Endodermal cell (in vitro differentiated cells): ENCODE results near the gene GCLM. TPM values are rescaled to one million over a fixed set of nuclear protein-coding genes. Genes with fewer than 3 reads are reported as not detected.

Experiments used
- DNase-seq: peaks from one replicate; pipeline ENCODE4 v3.0.0-alpha.2; 2017
- H3K27ac ChIP-seq: 2 replicates; pipeline ENCODE4 v1.5.1; 2013; ENCODE audit warnings: mild to moderate bottlenecking, low read depth, low read length, moderate library complexity
- H3K27me3 ChIP-seq: 2 replicates; pipeline ENCODE4 v1.6.1; 2013; ENCODE audit warnings: mild to moderate bottlenecking, low read length, moderate library complexity; ENCODE audit not compliant: insufficient read depth, control insufficient read depth, poor library complexity, severe bottlenecking
- H3K36me3 ChIP-seq: 2 replicates; pipeline ENCODE4 v1.7.0; 2013; ENCODE audit warnings: mild to moderate bottlenecking, low read length, moderate library complexity; ENCODE audit not compliant: control insufficient read depth, insufficient read depth
- H3K4me1 ChIP-seq: one replicate; pipeline ENCODE4 v1.7.0; 2013; ENCODE audit warnings: low read length; ENCODE audit not compliant: control insufficient read depth, insufficient read depth
- H3K4me3 ChIP-seq: 2 replicates; pipeline ENCODE4 v1.5.1; 2013; ENCODE audit warnings: mild to moderate bottlenecking, low read length, moderate library complexity
- H3K9ac ChIP-seq: 2 replicates; pipeline ENCODE4 v1.6.1; 2013; ENCODE audit warnings: mild to moderate bottlenecking, low read length, moderate library complexity; ENCODE audit not compliant: poor library complexity, severe bottlenecking; ENCODE audit errors: extremely low read depth
- H3K9me3 ChIP-seq: 2 replicates; pipeline ENCODE4 v1.6.1; 2013; ENCODE audit warnings: mild to moderate bottlenecking, low read length, moderate library complexity; ENCODE audit not compliant: control insufficient read depth
- H3K27ac Mint-ChIP-seq: 2 replicates; pipeline ENCODE4 v1.8.0; 2020; ENCODE audit warnings: mixed read lengths
- H3K27me3 Mint-ChIP-seq: 2 replicates; pipeline ENCODE4 v1.8.0; 2021; ENCODE audit warnings: mild to moderate bottlenecking, mixed read lengths; ENCODE audit not compliant: insufficient read depth
- H3K36me3 Mint-ChIP-seq: 2 replicates; pipeline ENCODE4 v1.8.0; 2020; ENCODE audit warnings: low read depth, mixed read lengths
- H3K4me1 Mint-ChIP-seq: 2 replicates; pipeline ENCODE4 v1.8.0; 2020; ENCODE audit warnings: mixed read lengths
- H3K4me3 Mint-ChIP-seq: 2 replicates; pipeline ENCODE4 v1.8.0; 2020; ENCODE audit warnings: mild to moderate bottlenecking, moderate library complexity, mixed read lengths
- H3K9me3 Mint-ChIP-seq: 2 replicates; pipeline ENCODE4 v1.8.0; 2020; ENCODE audit warnings: mild to moderate bottlenecking, mixed read lengths
- CTCF ChIP-seq: fragments of 200-600 bp; sonication (generic); conservative IDR thresholded peaks from 2 replicates; pipeline ENCODE4 v1.5.0; 2021; ENCODE audit warnings: antibody characterized with exemption, mild to moderate bottlenecking
- WGBS, 2 experiments: methylation state at CpG; one replicate each; pipeline versions ENCODE4 v1.1.5 to v1.1.7; 2013; ENCODE audit warnings: missing lambda C conversion rate in 2 of 2, mixed read lengths in 1 of 2; ENCODE audit not compliant: insufficient coverage in 1 of 2, insufficient read length in 1 of 2; 5-methylcytosine and 5-hydroxymethylcytosine counted together
- total RNA-seq, 2 donors: library from RNA; stranded (reverse); fragmentation: NEBNext Ultra II Directional in 1 of 2; extraction: Animal tissue kit (Norgen Biotek cat#: 25700) in 1 of 2; gene quantifications; 2 replicates in 1 of 2; 3 replicates in 1 of 2; pipeline ENCODE4 v1.2.1, GENCODE V29; 2021

Gene GCLM
- total RNA-seq, 2 donors from 2014 or later: 14.0 to 19.4 TPM

- H3K27me3 Mint-ChIP-seq: no peaks in the 10 kb centered on the region
- no peak overlapping the region for H3K4me3 Mint-ChIP-seq
- Histone ChIP-seq H3K9me3 (no peaks in the 10 kb centered on the region), H3K4me1 (no peaks in the 10 kb centered on the region), H3K36me3 (peaks cover 13% of the 10 kb centered on the region), H3K4me3 (no peak overlapping the region), H3K27me3 (no peaks in the 10 kb centered on the region), H3K27ac (no peak overlapping the region), H3K9ac (no peak overlapping the region)
- H3K27ac Mint-ChIP-seq: no peak overlapping the region
- no peaks in the 10 kb centered on the region for H3K4me1 Mint-ChIP-seq
- no peaks in the 10 kb centered on the region for H3K9me3 Mint-ChIP-seq
- DNase-seq: no peak
- H3K36me3 Mint-ChIP-seq: peaks cover 14% of the 10 kb centered on the region
- 94 to 100% methylated on average over 2 to 3 of the region's 3 CpGs for WGBS, 2 experiments
- TF ChIP-seq CTCF: no peak
These were observed 8.3 kb downstream of the GCLM start for GRCh38 chr1:93900723-93901504.

- Histone ChIP-seq H3K36me3 (peaks cover 13% of the 10 kb centered on the region), H3K4me1 (no peaks in the 10 kb centered on the region), H3K9me3 (no peaks in the 10 kb centered on the region), H3K9ac (no peak overlapping the region), H3K27me3 (no peaks in the 10 kb centered on the region), H3K27ac (no peak overlapping the region), H3K4me3 (no peak overlapping the region)
- no peak for DNase-seq
- 85 to 92% methylated on average over 2 of the region's 3 CpGs for WGBS, 2 experiments
- no peaks in the 10 kb centered on the region for H3K4me1 Mint-ChIP-seq
- no peak for TF ChIP-seq CTCF
- no peaks in the 10 kb centered on the region for H3K27me3 Mint-ChIP-seq
- no peaks in the 10 kb centered on the region for H3K9me3 Mint-ChIP-seq
- no peak overlapping the region for H3K27ac Mint-ChIP-seq
- peaks cover 19% of the 10 kb centered on the region for H3K36me3 Mint-ChIP-seq
- no peak overlapping the region for H3K4me3 Mint-ChIP-seq
These were observed 9.6 kb downstream of the GCLM start for GRCh38 chr1:93899543-93900207.

GRCh38 chr1:93888900-93889299, 20.3 kb downstream of the GCLM start:
- peak; percentile 48 for DNase-seq
- no peak for TF ChIP-seq CTCF
- Histone ChIP-seq H3K9me3 (no peaks in the 10 kb centered on the region), H3K4me3 (no peak overlapping the region), H3K4me1 (no peaks in the 10 kb centered on the region), H3K27ac (peak overlapping the region; percentile 25), H3K9ac (no peak overlapping the region), H3K27me3 (no peaks in the 10 kb centered on the region), H3K36me3 (peaks cover 27% of the 10 kb centered on the region)
- Mint-ChIP-seq H3K27ac (peak overlapping the region; percentile 78), H3K4me3 (no peak overlapping the region), H3K4me1 (peaks cover 3% of the 10 kb centered on the region), H3K36me3 (peaks cover 11% of the 10 kb centered on the region), H3K9me3 (no peaks in the 10 kb centered on the region), H3K27me3 (no peaks in the 10 kb centered on the region)
- WGBS, 2 experiments: 51 to 80% methylated on average over 4 to 5 of the region's 6 CpGs
